Measurements from ENCODE around the gene GET4.

Gene GET4

DNA sequence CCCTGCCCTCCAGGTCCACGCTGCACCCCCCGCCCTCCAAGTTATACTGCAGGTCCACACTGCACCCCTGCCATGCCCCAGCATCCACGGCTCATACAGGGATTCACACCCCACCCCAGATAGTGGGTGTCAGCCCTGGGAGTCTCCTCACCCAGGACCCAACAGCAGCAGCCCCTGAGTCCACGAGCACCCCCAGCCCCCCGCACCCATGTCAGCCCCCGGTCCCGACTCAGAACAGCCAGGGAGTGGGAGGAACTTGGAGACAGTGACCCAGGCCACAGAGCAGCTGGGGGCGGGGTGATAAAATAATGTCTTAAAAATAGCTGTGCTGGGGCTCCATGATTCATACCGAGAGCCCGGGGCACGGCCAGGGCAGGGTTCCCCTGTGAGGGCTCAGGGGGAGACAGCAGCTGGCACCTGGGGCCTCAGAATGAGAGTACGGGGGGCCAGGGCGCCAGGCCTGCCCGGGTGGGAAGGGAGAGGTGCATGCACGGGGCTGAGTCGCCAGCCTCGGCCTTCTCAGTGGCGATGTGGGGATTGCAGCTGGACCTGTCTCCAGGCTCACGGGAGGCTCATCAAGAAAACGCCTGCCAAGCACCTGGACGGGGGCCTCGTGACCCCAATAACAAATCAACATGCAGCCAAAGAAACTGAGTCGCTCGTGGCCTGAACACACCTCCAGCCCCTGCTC, 48.3 kb downstream of the GET4 start:
- 0 out of 2 replicates have a peak, but pooled peaks have one; percentile 28 for TF ChIP-seq EGR2 (tag by site-specific recombination; IDR thresholded peaks at IDR 0.05; ENCODE audit: low read depth)
- TF ChIP-seq KLF16 (tag by site-specific recombination; IDR thresholded peaks at IDR 0.05) = no peak
- no peak for TF ChIP-seq ZNF473 (tag by site-specific recombination; IDR thresholded peaks at IDR 0.05)
- peak; percentile 15; the same call in 1 of the 2 replicates for TF ChIP-seq ZFHX2 (tag by site-specific recombination; conservative IDR thresholded peaks at IDR 0.05)
- ChIA-PET POLR2A (no interaction called here), CTCF (no interaction called here)
- no peaks in the 10 kb centered on the region for H3K9me3 ChIP-seq (ENCODE audit: control insufficient read depth, insufficient read depth, low read depth, low read length)
- no peaks in the 10 kb centered on the region for H3K36me3 ChIP-seq (ENCODE audit: control insufficient read depth in 2 of 2, insufficient read depth in 1 of 2, low read length in 2 of 2)
- H3K27ac ChIP-seq (ENCODE audit: extremely low read depth, low read depth, low read length) = no peak overlapping the region
- H3K4me3 ChIP-seq (ENCODE audit: low read depth, low read length) = no peak overlapping the region
- no peaks in the 10 kb centered on the region for H3K4me1 ChIP-seq (ENCODE audit: control insufficient read depth, insufficient read depth, low read length)

DNA sequence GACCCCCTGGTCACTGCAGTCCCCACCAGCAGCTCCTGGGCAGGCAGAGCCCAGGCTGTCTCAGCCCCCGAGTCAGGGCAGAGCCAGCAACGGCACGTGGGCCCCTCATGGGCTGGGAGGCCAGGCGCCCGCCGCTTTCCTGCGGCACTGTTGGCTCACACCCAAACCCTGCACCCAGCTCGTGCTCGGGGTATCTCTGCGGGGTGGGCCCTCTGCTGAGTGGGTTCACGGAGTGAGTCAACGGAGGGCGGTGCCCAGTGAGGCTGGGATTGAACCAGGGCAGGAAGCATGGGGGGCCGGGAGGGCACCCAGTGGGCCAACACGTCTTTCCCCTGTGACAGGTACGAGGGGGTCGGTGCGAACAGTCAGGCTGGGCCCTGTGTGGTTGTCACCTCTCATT, 49.2 kb downstream of the GET4 start:
- H3K36me3 ChIP-seq (ENCODE audit: control insufficient read depth in 2 of 2, insufficient read depth in 1 of 2, low read length in 2 of 2) = no peaks in the 10 kb centered on the region
- ChIA-PET POLR2A (no interaction called here), CTCF (no interaction called here)
- H3K4me1 ChIP-seq (ENCODE audit: control insufficient read depth, insufficient read depth, low read length) = no peaks in the 10 kb centered on the region
- H3K4me3 ChIP-seq (ENCODE audit: low read depth, low read length) = no peak overlapping the region
- H3K9me3 ChIP-seq (ENCODE audit: control insufficient read depth, insufficient read depth, low read depth, low read length) = no peaks in the 10 kb centered on the region
- TF ChIP-seq, protein P1, sequence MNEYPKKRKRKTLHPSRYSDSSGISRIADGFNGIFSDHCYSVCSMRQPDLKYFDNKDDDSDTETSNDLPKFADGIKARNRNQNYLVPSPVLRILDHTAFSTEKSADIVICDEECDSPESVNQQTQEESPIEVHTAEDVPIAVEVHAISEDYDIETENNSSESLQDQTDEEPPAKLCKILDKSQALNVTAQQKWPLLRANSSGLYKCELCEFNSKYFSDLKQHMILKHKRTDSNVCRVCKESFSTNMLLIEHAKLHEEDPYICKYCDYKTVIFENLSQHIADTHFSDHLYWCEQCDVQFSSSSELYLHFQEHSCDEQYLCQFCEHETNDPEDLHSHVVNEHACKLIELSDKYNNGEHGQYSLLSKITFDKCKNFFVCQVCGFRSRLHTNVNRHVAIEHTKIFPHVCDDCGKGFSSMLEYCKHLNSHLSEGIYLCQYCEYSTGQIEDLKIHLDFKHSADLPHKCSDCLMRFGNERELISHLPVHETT (tag by site-specific recombination; IDR thresholded peaks at IDR 0.05) = no peak
- TF ChIP-seq ZNF530 (tag by site-specific recombination; IDR thresholded peaks at IDR 0.05; ENCODE audit: low read depth) (no peak), YY1 (tag by site-specific recombination; IDR thresholded peaks at IDR 0.05) (no peak), ZNF169 (tag by site-specific recombination; IDR thresholded peaks at IDR 0.05) (no peak), ZFP69B (tag by site-specific recombination; IDR thresholded peaks at IDR 0.05) (no peak), ZNF174 (tag by site-specific recombination; IDR thresholded peaks at IDR 0.05) (no peak), ZBTB1 (tag by site-specific recombination; IDR thresholded peaks at IDR 0.05) (no peak), ZNF501 (tag by site-specific recombination; IDR thresholded peaks at IDR 0.05) (no peak), ZNF600 (tag by site-specific recombination; IDR thresholded peaks at IDR 0.05) (no peak), ZNF121 (tag by site-specific recombination; IDR thresholded peaks at IDR 0.05) (no peak), ZNF211 (tag by site-specific recombination; IDR thresholded peaks at IDR 0.05; ENCODE audit: low read depth) (no peak), OSR2 (tag by site-specific recombination; IDR thresholded peaks at IDR 0.05) (no peak)
- TF ChIP-seq, protein P2, sequence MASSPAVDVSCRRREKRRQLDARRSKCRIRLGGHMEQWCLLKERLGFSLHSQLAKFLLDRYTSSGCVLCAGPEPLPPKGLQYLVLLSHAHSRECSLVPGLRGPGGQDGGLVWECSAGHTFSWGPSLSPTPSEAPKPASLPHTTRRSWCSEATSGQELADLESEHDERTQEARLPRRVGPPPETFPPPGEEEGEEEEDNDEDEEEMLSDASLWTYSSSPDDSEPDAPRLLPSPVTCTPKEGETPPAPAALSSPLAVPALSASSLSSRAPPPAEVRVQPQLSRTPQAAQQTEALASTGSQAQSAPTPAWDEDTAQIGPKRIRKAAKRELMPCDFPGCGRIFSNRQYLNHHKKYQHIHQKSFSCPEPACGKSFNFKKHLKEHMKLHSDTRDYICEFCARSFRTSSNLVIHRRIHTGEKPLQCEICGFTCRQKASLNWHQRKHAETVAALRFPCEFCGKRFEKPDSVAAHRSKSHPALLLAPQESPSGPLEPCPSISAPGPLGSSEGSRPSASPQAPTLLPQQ (tag by site-specific recombination; IDR thresholded peaks at IDR 0.05) = no peak
- TF ChIP-seq, protein P3, sequence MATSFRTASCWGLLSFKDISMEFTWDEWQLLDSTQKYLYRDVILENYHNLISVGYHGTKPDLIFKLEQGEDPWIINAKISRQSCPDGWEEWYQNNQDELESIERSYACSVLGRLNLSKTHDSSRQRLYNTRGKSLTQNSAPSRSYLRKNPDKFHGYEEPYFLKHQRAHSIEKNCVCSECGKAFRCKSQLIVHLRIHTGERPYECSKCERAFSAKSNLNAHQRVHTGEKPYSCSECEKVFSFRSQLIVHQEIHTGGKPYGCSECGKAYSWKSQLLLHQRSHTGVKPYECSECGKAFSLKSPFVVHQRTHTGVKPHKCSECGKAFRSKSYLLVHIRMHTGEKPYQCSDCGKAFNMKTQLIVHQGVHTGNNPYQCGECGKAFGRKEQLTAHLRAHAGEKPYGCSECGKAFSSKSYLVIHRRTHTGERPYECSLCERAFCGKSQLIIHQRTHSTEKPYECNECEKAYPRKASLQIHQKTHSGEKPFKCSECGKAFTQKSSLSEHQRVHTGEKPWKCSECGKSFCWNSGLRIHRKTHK (tag by site-specific recombination; IDR thresholded peaks at IDR 0.05) = no peak
- no peak overlapping the region for H3K27ac ChIP-seq (ENCODE audit: extremely low read depth, low read depth, low read length)
